ENCODE results near the gene PRELID1. TPM values are rescaled to one million over a fixed set of nuclear protein-coding genes. Genes with fewer than 3 reads are reported as not detected.

PRELID1 gene
- total and polyA plus RNA-seq, 10 of the 15 experiments (the other 5 are each of a cell fraction or from before 2014, with no cell fraction given): 30.9 to 584 (median 254) TPM

DNA sequence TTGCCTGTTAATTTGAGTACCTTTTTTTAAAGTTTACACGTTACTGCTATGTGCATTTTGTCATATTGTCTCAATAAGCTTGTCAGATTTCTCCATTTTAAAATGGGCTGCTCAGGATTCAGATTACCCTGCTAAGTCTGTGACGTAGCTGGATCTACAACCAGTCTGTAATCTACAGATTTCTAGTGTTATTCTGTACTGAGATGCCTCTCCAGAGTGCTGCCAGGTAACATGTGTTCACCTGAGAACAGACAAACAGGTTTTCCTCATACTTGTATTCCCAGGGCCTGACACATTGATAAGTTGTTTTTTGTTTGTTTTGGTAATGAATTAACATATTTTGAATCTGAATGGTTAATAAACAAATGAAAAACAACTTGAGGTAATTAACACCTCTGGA lies 15.4 kb upstream of the PRELID1 start:
- SMC1A ChIA-PET (ENCODE audit: uncharacterized antibody, unreplicated experiment): interaction anchor here (0.6 kb wide), 1 partner anchor 220 kb away, joined by 3 read pairs; no protein-coding TSS in a partner anchor

More for the DNA sequence above, 15.4 kb upstream of the PRELID1 start:
- Histone ChIP-seq H4K20me1 (ENCODE audit: control insufficient read depth, insufficient read depth) (no peaks in the 10 kb centered on the region), H3K9me3 (replicated peaks; ENCODE audit: control insufficient read depth, insufficient read depth, low read length) (no peaks in the 10 kb centered on the region), H3K27ac (ENCODE audit: control insufficient read depth, insufficient read depth) (no peak overlapping the region), H2AFZ (ENCODE audit: control insufficient read depth, low read depth, low read length) (no peak overlapping the region), H3K9ac (ENCODE audit: control insufficient read depth, insufficient read depth, low read length) (no peak overlapping the region), H3K4me2 (ENCODE audit: control insufficient read depth, insufficient read depth) (no peak overlapping the region), H3K4me1 (ENCODE audit: control insufficient read depth, insufficient read depth, low read length) (peaks cover 15% of the 10 kb centered on the region), H3K27me3 (replicated peaks in 1 of 2; ENCODE audit: control insufficient read depth in 2 of 2, insufficient read depth in 2 of 2, low read length in 1 of 2) (no peaks in the 10 kb centered on the region), H3K36me3 (ENCODE audit: control insufficient read depth in 2 of 2, insufficient read depth in 2 of 2, low read length in 1 of 2) (peaks cover 8 to 36% of the 10 kb centered on the region in 2 experiments), H3K79me2 (ENCODE audit: control insufficient read depth, insufficient read depth, low read length) (no peaks in the 10 kb centered on the region), H3K4me3 (no peak overlapping the region)
- DNase-seq (ENCODE audit: low read depth, low spot score): no peak
- no peak for ATAC-seq
- no peak for FAIRE-seq
- intact Hi-C loops (cut with micrococcal nuclease; ENCODE audit: unreplicated experiment): no loop called here
- ChIA-PET POLR2A (no interaction called here), RAD21 (ENCODE audit: unreplicated experiment) (no interaction called here), CTCF (no interaction called here)
- in situ Hi-C loops (cut with MboI): no loop called here
- no TSS peak for BruUV-seq (replicated peaks)
- 93% methylated on average over 2 of the region's 2 CpGs for WGBS (ENCODE audit: insufficient coverage, insufficient replicate concordance, low lambda C conversion rate, missing lambda C conversion rate)
- TF ChIP-seq SRF (IDR thresholded peaks at IDR 0.05; ENCODE audit: low read depth in 2 of 2, low read length in 2 of 2) (no peak), IKZF2 (IDR thresholded peaks at IDR 0.05) (no peak), RCOR1 (conservative IDR thresholded peaks at IDR 0.05; ENCODE audit: low read depth, low read length) (no peak), ATF7 (IDR thresholded peaks at IDR 0.05; ENCODE audit: low read depth) (no peak), SMAD1 (IDR thresholded peaks at IDR 0.05; ENCODE audit: low read depth, partially characterized antibody) (no peak)
- TF ChIP-seq, protein P1, sequence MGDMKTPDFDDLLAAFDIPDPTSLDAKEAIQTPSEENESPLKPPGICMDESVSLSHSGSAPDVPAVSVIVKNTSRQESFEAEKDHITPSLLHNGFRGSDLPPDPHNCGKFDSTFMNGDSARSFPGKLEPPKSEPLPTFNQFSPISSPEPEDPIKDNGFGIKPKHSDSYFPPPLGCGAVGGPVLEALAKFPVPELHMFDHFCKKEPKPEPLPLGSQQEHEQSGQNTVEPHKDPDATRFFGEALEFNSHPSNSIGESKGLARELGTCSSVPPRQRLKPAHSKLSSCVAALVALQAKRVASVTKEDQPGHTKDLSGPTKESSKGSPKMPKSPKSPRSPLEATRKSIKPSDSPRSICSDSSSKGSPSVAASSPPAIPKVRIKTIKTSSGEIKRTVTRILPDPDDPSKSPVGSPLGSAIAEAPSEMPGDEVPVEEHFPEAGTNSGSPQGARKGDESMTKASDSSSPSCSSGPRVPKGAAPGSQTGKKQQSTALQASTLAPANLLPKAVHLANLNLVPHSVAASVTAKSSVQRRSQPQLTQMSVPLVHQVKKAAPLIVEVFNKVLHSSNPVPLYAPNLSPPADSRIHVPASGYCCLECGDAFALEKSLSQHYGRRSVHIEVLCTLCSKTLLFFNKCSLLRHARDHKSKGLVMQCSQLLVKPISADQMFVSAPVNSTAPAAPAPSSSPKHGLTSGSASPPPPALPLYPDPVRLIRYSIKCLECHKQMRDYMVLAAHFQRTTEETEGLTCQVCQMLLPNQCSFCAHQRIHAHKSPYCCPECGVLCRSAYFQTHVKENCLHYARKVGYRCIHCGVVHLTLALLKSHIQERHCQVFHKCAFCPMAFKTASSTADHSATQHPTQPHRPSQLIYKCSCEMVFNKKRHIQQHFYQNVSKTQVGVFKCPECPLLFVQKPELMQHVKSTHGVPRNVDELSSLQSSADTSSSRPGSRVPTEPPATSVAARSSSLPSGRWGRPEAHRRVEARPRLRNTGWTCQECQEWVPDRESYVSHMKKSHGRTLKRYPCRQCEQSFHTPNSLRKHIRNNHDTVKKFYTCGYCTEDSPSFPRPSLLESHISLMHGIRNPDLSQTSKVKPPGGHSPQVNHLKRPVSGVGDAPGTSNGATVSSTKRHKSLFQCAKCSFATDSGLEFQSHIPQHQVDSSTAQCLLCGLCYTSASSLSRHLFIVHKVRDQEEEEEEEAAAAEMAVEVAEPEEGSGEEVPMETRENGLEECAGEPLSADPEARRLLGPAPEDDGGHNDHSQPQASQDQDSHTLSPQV (IDR thresholded peaks at IDR 0.05): no peak
- TF ChIP-seq, protein P2, sequence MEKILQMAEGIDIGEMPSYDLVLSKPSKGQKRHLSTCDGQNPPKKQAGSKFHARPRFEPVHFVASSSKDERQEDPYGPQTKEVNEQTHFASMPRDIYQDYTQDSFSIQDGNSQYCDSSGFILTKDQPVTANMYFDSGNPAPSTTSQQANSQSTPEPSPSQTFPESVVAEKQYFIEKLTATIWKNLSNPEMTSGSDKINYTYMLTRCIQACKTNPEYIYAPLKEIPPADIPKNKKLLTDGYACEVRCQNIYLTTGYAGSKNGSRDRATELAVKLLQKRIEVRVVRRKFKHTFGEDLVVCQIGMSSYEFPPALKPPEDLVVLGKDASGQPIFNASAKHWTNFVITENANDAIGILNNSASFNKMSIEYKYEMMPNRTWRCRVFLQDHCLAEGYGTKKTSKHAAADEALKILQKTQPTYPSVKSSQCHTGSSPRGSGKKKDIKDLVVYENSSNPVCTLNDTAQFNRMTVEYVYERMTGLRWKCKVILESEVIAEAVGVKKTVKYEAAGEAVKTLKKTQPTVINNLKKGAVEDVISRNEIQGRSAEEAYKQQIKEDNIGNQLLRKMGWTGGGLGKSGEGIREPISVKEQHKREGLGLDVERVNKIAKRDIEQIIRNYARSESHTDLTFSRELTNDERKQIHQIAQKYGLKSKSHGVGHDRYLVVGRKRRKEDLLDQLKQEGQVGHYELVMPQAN (conservative IDR thresholded peaks at IDR 0.05): no peak
- TF ChIP-seq, protein P3, sequence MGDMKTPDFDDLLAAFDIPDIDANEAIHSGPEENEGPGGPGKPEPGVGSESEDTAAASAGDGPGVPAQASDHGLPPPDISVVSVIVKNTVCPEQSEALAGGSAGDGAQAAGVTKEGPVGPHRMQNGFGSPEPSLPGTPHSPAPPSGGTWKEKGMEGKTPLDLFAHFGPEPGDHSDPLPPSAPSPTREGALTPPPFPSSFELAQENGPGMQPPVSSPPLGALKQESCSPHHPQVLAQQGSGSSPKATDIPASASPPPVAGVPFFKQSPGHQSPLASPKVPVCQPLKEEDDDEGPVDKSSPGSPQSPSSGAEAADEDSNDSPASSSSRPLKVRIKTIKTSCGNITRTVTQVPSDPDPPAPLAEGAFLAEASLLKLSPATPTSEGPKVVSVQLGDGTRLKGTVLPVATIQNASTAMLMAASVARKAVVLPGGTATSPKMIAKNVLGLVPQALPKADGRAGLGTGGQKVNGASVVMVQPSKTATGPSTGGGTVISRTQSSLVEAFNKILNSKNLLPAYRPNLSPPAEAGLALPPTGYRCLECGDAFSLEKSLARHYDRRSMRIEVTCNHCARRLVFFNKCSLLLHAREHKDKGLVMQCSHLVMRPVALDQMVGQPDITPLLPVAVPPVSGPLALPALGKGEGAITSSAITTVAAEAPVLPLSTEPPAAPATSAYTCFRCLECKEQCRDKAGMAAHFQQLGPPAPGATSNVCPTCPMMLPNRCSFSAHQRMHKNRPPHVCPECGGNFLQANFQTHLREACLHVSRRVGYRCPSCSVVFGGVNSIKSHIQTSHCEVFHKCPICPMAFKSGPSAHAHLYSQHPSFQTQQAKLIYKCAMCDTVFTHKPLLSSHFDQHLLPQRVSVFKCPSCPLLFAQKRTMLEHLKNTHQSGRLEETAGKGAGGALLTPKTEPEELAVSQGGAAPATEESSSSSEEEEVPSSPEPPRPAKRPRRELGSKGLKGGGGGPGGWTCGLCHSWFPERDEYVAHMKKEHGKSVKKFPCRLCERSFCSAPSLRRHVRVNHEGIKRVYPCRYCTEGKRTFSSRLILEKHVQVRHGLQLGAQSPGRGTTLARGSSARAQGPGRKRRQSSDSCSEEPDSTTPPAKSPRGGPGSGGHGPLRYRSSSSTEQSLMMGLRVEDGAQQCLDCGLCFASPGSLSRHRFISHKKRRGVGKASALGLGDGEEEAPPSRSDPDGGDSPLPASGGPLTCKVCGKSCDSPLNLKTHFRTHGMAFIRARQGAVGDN (IDR thresholded peaks at IDR 0.05): no peak
- TF ChIP-seq, protein P4, sequence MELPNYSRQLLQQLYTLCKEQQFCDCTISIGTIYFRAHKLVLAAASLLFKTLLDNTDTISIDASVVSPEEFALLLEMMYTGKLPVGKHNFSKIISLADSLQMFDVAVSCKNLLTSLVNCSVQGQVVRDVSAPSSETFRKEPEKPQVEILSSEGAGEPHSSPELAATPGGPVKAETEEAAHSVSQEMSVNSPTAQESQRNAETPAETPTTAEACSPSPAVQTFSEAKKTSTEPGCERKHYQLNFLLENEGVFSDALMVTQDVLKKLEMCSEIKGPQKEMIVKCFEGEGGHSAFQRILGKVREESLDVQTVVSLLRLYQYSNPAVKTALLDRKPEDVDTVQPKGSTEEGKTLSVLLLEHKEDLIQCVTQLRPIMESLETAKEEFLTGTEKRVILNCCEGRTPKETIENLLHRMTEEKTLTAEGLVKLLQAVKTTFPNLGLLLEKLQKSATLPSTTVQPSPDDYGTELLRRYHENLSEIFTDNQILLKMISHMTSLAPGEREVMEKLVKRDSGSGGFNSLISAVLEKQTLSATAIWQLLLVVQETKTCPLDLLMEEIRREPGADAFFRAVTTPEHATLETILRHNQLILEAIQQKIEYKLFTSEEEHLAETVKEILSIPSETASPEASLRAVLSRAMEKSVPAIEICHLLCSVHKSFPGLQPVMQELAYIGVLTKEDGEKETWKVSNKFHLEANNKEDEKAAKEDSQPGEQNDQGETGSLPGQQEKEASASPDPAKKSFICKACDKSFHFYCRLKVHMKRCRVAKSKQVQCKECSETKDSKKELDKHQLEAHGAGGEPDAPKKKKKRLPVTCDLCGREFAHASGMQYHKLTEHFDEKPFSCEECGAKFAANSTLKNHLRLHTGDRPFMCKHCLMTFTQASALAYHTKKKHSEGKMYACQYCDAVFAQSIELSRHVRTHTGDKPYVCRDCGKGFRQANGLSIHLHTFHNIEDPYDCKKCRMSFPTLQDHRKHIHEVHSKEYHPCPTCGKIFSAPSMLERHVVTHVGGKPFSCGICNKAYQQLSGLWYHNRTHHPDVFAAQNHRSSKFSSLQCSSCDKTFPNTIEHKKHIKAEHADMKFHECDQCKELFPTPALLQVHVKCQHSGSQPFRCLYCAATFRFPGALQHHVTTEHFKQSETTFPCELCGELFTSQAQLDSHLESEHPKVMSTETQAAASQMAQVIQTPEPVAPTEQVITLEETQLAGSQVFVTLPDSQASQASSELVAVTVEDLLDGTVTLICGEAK (IDR thresholded peaks at IDR 0.05; ENCODE audit: borderline replicate concordance): no peak
